Stimulated activated CD4-positive, alpha-beta T cell treated with anti-CD3 and anti-CD28 coated beads, TNF-alpha, amount 100 ng/mL, for 4 hours (primary cell): Measurements from ENCODE around the gene RPS6KL1.

Experiments
- DNase-seq, 3 experiments: peaks; one replicate each; pipeline ENCODE4 v3.0.0-alpha.2; 2020; ENCODE audit warnings: low read depth in 3 of 3

The RPS6KL1 gene

DNA sequence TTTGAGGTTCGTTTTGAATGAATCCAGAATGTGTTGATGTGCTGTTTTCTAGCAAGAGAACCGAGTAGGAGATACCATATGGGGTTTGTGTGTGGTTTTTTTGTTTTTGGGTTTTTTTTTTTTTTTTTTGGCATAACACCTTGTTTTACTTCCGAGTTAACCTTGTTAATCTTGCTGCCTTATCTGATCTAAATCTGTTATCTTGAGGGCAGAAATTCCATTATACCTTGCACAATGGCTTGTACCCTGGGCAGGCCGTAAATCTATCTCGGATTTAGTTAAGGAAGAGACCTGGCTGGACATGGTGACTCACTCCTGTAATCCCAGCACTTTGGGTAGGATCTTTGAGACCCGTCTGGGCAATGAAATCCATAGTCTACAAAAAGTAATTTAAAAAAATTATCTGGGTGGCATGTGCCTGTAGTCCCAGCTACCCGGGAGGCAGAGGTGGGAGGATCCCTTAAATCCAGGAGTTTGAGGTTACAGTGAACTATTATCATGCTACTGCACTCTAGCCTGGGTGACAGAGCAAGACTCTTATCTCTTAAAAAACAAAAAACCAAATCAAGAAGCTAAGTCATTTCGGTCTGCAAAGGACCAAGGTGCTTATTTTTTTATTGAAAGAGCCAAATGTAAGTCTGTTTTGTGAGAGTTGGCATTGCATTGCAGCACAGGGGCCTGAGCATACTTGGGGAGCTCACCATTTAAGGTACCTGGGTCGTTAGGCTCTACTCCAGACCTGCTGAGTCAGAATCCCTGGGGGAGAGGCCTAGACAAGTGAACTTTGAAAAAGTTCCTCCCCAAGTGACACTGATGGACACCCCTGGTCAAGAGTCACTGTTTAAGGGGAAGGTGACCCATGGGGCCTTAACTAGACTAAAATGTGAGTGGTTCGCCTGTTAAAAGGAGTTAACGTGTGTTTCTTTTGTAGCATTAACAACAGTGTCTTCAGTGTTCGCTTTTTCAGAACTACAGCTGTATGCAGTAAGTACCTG lies 34.6 kb downstream of the RPS6KL1 start:
- no peak for DNase-seq

DNA sequence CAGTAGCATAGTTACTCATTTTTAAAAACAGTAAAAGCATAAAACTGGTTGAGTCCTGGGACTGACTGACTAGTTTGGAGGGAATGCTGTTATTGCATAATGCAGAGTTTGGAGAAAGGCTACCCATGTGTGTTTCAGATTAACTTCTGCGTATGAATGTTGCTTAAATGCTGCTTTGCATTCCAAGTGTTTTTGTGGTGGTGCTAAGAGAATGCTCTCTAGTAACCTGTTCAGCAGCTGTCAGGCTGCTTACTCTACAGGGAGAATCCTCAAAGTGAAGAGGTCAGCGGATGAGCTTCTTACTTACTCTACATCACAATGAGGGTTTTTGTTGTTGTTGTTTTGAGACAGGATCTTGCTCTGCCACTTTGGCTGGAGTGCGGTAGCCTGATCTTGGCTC lies 37.1 kb downstream of the RPS6KL1 start:
- no peak for DNase-seq

DNA sequence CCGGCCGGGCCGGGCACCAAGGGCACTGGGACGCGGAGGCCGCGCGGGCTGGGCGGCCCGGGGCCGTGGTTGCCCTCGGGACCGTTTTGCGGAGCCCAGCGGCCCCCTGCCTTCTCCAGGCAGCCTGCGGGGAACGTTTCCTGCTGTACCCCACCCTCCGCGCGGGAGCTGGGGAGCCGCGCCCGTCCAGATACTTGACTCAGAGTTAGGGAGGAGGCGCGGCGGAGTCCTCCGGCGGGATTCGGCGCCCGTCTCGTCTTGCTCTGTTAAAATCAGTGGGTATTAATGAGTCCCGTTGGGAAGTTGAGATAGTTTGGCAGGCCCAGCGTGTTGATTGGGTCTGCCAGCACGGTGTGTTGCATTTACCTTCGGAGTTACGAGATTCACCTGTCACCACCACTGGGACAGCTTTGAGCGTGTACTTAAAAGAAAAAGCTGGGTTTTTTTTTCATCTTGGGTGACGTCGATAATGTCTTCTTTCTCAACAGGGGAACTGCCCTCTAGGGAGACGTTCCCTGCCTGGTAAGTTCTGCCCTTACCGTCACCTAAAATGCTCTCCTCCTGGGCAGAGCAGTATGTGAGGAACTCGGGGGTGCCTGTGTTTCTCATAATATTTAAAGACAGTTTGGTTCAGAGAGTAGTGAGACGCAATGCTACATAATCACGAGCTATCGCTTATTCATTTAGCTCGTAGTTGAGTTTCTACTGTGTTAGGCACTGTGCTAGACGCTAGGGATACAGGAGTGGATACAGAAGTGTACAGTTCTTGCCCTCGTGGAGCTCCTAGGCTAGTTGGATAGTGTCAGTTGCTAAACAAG lies 40.7 kb downstream of the RPS6KL1 start:
- DNase-seq = peak in 2 of 3 experiments; percentile 17 to 20

DNA sequence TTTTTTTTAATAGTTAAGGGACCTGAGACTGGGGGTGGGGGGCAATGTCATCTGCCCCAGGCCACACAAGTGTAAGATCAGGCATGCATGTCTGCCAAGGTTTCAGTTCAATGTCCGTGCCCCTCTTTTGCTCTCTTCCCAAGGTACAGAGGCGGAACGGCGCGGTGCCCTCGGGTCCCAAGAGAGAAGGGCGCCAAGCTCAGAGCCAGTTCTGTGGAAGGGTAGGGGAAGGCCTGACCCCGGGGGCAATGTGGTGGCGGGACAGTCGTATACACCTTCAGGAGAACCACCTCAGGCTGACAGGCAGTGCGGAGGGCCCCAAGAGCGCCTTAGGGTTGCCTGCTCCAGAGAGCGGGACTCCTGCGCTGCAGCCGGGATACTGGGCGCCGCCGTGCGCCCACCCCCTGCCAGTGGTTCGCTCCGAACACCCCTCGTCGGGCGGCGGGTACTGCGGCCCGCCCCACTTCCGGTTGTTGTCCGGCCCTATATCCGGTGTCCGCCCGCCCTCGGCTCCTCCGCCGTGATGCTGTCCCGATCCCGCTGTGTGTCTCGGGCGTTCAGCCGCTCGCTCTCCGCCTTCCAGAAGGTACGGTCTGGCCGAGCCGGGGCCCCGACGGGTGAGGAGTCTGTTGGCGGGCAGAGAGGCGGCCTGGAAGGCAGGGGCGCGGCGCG lies 41.5 kb downstream of the RPS6KL1 start, which contains the start of gene DLST:
Gene DLST (plus strand): TSS at position 486 of the 672 bp plus-strand sequence. CDS start 38 bp downstream, at position 524.
- DNase-seq = peak; percentile 69 to 74 (median 71)

DNA sequence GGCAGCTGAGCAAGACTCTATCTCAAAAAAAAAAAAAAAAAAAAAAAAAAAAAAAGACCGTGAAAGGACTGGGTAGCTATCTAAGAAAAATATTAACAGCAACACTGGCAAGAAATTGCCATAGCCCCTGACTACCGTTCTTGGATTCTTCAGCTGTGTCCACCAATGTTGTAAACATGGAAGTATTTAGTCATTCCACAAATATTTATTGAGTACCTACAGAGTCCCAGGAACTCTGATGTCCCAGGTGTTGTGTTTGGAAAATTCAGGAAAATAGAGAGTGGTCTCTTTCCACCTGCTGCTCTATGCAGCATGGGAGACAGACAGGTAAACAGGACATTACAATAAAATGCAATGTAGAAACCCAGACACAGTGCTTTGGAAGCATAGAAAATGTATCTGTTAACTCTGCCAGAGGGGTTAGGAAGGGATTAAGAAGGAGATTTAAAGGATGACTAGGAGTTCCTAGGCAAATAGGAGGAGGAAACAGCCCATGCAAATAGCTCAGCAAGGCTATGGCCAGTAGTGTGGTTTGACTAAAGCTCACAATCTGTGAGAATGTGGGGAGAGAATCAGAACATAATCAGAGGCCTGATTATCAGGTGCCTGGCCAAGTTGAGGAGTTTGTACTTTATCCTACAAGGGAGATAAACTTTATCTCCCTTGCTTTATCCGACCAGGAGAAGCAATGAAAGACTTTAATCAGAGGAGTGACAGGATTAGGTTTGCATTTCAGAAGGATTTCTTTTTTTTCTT lies 43.5 kb downstream of the RPS6KL1 start:
- no peak for DNase-seq

DNA sequence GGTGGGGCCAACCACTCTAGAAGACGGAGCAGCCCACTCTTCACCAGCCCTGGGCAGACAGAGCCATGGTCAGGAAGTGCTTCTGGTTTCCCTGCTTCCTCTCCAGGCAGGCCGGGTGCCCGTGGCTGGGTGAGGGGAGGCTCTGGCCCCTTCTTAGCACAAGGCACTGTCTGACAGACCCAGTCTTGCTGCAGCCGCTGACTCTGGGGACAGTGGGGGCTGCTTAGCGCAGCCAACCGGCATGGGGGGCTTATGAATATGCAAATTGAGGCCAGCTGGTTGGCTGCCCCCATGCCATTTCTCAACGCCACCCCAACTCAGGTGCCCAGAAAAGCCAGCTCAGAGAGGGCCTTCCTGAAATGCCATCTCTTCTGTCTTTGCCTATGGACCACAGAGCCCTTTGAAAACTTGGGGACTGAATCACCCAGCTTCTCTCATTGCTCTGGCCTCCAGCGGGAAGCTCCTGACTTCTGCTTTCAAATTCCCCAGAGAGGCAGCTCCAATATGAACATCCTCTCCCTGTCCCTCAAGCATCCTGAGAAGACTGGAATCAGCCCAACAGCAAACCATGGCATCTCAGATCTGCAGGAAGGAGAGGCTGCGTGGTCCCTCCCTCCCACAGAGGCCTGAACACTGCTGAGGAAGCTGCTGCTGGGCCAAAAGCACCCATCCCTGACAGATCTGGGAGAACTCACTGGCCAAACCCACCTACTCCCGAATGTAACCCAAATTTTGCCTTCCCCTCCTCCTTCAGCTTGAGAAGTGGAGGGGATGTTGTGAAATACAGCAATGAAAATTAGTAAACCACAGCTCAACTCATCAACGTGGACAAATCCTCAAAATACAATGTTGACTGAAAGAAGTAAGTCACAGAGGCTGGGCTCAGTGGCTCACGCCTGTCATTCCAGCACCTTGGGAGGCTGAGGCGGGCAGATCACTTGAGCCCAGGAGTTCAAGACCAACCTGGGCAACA lies 46.8 kb downstream of the RPS6KL1 start, which contains the start of gene PROX2:
Gene PROX2 (minus strand): TSS at position 205 of the 973 bp plus-strand sequence. CDS start 12,311 bp downstream, outside the sequence.
- DNase-seq = no peak

DNA sequence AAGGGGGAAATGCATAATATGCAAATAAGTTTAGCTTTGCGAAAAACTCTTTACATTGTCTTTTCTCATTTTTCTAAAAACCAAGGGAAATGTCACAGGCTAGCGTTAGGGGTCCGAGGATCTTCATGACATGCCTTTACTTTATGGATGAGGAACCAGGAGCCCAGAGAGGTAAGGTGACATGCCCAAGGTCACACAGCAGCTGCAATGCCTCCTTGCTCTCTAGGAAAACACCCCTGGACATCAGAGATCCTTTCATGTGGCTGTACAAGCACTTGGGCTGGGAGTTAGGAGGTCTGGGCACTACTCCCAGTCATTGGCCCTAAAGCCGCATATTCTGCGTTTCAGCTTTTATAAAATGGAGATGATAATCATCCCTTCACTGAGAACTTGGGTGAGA lies 47.9 kb downstream of the RPS6KL1 start:
- no peak for DNase-seq

DNA sequence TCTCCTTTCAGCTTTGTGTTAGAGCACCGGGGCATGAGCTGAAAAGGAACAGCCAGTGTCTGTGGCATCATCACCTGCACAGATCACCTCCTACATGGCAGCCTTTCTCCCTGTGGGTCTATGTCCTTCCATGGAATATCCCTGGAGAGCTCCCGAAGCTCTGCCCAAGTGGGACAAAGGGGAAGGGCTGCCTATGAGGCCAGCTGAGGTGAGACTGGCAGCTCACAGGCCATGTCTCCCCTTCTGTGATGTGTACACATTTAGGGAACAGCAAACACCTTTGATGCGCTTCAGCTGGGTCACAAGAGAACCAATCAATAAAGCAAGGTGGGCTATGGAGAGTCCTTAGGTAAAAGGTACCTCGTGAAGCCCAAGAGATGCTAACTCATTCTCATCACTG lies 51.2 kb downstream of the RPS6KL1 start:
- DNase-seq = no peak

DNA sequence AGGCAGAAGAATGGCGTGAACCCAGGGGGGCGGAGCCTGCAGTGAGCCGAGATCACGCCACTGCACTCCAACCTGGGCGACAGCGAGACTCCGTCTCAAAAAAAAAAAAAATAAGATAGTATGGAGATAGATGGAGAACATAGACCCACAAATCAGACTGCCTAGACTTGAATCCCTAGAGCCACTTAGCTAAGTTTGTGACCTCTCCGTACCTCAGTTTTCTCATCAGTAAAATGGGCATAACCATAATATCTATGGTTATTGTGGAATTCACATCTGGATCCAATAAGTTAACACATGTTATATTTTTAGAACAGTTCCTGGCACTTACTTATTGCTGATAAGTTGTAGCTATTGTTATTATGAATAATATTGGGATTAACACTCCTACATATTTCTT lies 54.3 kb downstream of the RPS6KL1 start:
- no peak for DNase-seq

DNA sequence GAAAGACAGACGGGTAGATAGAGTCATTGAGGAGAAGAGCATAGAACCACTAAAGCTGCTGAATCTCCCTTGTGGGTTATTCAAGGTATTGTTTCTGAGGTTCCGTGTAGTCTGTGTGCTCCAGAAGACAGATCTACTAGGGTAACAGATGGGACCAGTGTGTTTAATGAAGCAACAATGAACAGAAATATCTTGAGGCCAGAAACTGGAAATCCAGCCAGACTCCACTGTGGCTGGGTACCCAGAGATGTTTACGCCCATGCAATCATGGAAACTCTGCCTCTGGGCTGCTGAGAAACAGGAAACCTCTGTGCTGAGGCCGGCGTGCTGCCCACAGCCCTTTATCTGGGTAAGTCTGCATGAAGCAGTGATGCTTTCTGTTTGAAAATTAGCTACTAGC lies 55.4 kb downstream of the RPS6KL1 start:
- DNase-seq = peak in 2 of 3 experiments; percentile 18 to 36

DNA sequence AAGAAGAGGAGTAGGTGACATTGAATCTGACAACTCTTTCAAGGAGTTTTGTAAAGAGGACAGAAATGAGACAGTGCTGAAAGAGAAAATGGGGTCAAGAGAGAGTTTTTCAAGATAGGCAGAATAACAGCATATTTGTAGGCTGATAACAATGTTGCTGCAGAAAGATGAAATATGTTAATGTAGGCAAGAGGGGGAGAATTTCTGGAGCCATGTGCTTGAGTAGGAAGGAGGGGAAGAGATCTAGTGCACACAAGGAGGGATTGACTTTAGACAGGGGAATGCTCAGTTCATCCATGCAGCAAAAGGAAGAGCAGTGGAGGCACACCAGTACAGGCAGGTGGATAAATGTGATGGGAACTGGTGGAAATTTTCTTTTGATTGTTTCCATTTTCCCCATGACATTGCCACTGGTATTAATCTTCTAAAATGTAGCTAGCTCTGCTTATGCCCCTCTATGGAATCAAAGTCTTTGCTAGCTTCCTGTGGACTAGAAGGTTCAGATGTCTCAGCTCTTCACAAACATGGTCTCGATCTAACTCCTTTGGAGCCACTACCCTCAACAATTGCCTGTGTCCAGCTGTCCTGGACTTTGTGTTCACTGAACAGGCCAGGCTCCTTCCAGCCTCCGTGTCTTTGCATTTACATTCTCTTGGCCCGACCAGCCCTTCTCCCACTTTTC lies 56.2 kb downstream of the RPS6KL1 start:
- DNase-seq = no peak

DNA sequence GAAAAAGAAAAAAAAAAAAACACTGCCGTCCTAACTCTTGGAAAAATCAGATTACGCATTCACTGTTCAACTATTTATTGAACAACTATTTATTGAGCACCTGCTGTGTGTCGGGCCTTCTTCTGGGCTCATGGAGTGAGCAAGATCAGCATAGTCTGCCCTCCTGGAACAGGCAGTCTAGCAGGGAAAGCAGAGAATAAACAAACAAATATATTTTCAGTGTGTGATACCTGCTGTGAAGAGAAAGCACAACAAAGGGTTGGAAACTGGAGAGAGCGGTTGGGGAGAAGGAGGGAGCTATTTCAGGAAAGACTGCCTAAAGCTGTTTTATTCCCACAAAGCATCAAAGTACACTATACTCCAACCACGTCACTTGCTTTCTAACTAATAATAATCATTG lies 57.9 kb downstream of the RPS6KL1 start:
- no peak for DNase-seq

DNA sequence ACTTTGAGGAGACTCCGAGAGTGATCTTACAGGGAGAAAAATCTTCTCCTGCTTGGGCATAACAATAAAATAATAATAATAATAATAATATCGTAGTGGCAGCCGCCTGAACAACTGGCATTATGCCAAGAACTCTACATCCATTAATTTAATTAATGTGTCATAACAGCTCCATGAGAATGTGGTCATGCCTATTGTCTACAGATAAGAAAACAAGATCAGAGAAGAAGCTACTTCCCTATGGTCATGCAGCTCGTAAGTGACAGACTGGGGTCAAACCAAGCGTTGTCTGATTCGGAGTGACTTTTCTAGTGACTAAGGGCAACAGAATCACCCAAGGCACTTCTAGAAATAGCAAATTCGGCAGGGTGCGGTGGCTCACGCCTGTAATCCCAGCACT lies 58.9 kb downstream of the RPS6KL1 start:
- no peak for DNase-seq

DNA sequence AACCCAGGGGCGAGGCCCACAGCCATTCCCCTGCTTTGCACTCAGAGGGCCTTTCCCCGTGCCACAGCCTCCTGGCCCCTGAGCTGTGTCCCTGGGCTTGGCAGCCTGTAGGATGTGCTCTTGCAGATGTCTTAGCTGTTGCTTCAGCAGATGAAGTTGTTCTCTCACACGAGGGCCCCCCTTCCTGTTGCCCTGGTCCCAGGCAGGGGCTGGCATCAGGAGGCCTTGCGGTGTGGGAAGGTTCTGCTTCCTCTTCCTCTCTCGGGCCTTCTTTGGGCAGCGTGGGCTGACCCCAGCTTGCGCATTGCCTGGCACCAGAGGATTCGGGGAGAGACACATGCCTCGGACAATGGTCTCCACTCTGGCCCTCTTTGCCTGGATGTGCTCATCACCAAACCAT lies 59.8 kb downstream of the RPS6KL1 start:
- DNase-seq = no peak

DNA sequence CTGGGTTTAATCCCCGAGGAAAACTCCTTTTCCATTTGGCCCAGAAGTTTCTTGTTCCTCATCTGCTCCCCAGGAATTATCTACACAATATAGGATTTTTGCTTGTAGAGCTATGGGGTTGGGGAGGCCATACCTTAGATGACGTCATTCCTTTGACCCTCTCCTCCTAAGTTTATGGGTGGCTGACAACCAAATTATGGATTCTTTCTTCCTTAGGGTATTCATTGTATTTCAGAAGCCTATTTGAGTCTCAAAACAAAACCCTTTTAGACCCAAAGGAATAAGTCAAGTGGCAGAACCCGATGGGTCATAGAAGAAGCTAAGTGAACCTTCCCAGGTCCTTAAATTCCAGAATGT lies 61.3 kb downstream of the RPS6KL1 start:
- no peak for DNase-seq

DNA sequence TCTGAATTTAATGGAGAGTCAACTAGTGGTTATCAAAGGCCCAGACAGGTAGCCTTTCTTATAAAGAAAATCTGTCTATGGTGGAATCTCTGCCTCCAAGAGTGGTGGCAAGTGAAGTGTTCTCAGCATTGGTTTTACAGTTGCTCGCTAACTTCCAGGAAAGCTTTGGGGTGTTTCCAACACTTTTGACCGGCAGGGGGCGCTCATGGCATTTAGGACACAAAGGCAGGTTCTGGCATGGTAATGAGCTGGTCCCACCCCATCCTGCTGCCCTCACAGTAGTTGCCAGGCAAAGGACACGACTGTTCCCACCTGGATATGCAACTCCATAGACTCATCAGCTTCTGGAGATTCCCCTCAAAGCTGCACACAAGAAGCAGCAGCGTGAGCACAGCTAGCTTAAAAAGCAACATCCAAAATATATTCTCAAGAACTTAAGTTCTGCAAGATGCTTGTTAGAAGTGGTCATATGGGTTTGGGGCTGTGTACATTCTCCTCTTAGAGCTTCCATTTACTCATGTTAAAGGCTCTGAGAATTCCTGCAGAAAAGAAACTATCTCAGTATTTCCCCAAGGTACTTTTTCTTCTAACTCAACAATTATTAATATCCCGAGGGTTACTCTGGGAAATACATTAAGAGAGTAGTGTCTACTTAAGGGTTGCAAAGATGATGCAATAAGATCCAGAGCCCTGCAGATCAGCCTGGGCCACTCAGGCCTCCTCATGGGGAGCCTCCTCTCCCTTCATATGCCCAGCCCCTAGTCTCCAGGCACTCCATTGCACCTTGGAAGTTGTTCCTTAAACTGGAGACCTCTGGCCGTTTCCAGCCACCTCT lies 61.9 kb downstream of the RPS6KL1 start:
- DNase-seq = peak; percentile 78 to 95 (median 91)

DNA sequence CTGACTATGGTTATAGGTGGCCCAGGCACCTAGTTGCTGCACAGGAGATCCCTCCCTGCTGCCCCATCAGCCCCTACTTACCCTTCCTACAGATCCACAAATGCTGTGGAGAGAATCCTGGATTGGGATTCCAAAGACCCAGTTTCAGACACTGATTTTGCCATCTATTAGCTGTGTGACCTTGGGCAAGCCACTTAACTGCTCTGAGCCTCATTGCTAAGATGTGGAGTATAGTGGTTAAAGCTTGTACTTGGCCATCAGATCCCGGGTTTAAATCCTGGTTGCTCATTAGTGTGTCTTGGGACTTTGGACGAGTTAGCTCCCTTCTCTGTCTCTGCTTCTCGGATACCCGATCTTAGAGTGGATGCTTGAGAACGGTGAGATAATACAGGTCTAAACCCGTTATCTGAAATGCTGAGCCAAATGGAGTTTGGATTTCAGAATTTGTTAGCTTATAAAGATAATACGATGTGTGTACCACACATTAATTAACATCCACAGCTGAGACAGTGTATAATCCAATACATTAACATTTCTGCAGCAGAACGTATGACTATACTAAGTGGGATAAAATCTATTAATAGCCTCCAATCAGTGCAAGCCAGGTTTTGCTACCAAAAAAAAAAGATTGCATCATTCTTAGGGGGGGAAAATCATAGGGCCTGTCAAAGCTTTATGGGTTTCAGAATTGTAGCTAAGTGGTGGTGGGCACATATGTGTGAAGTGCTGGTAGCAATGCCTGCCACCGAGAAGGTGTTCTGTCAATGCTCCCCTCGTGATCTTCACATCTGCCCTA lies 63.1 kb downstream of the RPS6KL1 start:
- DNase-seq = no peak

DNA sequence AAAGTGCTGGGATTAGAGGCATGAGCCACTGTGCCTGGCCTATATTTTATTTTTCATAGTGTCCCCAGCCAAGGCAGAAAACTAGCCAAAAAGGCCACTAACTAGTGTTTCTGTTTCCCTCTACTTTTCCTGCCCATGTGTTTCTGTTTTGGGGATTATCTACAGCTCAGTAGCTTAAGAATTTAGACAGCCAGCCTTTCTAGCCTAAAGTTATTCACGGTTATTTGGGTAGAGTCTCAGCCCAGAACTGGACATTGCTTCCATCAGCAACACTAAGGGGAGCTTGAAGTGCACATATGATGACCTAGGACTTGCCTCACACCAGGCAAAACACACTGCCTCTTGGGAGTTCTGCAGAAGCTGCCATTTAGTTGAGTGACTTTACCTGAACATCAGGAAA lies 65.0 kb downstream of the RPS6KL1 start:
- no peak for DNase-seq
